ENCODE data around the gene HIC2.
"Not testable (repeated sequence)": the region's sequence is repeated elsewhere in the genome, so short reads cannot be mapped to it uniquely, and the experiment has no call there.

- TF ChIP-seq CTCF, EZH2phosphoT487 (IDR thresholded peaks at IDR 0.05; ENCODE audit: low read length): not testable (repeated sequence)
Measured at GRCh38 chr22:21384468-21385357, 32.5 kb upstream of the HIC2 start.

Data from MM.1S (cell line).